ENCODE measurements around the gene C11orf97. TPM values are rescaled to one million over a fixed set of nuclear protein-coding genes. Genes with fewer than 3 reads are reported as not detected.

C11orf97 gene
- total RNA-seq, 1 experiment from 2014 or later: not detected

DNA sequence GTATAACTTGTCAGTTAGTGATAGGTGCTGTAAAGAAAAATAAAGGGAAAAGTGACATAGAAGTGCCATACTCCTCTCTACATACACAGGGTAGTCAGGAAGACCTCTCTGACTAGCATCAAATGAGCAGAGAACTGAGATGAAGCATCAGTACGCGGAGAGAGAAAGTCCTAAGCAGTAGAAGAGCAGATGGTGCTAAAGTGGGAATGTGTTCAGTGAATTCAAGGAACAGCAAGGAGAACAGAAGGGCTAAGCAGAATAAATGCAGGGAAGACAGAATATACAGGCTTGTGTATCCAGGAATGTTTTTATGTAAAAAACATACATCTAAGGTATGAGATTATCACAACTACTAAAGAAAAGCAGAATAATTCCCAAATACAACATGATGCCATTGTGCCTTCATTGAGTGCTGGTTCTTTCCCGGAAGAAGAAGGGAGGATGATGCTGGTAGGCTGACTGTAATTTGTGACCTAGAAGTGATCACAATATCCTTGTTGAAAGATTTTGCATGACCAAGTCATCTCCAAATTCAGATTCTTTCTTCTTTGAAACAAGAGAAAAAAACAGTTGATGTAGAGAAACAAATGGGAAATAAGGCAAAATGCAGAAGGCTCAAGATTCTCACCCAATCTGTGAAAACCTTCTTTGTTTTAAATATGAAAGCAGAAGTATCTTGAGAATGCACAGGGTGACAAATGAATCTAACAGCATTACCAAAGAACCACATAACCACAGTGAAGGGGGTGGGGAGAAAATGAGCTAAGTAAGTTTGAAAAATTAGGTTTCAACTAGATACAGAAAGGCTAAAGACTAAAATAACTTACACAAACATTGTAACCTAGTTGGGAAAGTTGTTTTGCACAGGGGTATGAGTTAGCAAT is 39.1 kb upstream of the C11orf97 start:
- Histone ChIP-seq H3K4me3 (ENCODE audit: low read depth in 2 of 2, low read length in 2 of 2) (no peak overlapping the region), H3K36me3 (ENCODE audit: control insufficient read depth, insufficient read depth, low read length) (peaks cover 23% of the 10 kb centered on the region), H3K27me3 (ENCODE audit: control insufficient read depth, insufficient read depth, low read length) (no peaks in the 10 kb centered on the region), H3K4me1 (ENCODE audit: control insufficient read depth, insufficient read depth, low read length) (no peaks in the 10 kb centered on the region), H3K9me3 (ENCODE audit: control insufficient read depth, insufficient read depth, low read depth, low read length) (no peaks in the 10 kb centered on the region), H3K27ac (ENCODE audit: low read length) (no peak overlapping the region)
- TF ChIP-seq, protein P1, sequence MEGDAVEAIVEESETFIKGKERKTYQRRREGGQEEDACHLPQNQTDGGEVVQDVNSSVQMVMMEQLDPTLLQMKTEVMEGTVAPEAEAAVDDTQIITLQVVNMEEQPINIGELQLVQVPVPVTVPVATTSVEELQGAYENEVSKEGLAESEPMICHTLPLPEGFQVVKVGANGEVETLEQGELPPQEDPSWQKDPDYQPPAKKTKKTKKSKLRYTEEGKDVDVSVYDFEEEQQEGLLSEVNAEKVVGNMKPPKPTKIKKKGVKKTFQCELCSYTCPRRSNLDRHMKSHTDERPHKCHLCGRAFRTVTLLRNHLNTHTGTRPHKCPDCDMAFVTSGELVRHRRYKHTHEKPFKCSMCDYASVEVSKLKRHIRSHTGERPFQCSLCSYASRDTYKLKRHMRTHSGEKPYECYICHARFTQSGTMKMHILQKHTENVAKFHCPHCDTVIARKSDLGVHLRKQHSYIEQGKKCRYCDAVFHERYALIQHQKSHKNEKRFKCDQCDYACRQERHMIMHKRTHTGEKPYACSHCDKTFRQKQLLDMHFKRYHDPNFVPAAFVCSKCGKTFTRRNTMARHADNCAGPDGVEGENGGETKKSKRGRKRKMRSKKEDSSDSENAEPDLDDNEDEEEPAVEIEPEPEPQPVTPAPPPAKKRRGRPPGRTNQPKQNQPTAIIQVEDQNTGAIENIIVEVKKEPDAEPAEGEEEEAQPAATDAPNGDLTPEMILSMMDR (IDR thresholded peaks at IDR 0.05): no peak
- TF ChIP-seq, protein P2, sequence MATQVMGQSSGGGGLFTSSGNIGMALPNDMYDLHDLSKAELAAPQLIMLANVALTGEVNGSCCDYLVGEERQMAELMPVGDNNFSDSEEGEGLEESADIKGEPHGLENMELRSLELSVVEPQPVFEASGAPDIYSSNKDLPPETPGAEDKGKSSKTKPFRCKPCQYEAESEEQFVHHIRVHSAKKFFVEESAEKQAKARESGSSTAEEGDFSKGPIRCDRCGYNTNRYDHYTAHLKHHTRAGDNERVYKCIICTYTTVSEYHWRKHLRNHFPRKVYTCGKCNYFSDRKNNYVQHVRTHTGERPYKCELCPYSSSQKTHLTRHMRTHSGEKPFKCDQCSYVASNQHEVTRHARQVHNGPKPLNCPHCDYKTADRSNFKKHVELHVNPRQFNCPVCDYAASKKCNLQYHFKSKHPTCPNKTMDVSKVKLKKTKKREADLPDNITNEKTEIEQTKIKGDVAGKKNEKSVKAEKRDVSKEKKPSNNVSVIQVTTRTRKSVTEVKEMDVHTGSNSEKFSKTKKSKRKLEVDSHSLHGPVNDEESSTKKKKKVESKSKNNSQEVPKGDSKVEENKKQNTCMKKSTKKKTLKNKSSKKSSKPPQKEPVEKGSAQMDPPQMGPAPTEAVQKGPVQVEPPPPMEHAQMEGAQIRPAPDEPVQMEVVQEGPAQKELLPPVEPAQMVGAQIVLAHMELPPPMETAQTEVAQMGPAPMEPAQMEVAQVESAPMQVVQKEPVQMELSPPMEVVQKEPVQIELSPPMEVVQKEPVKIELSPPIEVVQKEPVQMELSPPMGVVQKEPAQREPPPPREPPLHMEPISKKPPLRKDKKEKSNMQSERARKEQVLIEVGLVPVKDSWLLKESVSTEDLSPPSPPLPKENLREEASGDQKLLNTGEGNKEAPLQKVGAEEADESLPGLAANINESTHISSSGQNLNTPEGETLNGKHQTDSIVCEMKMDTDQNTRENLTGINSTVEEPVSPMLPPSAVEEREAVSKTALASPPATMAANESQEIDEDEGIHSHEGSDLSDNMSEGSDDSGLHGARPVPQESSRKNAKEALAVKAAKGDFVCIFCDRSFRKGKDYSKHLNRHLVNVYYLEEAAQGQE (IDR thresholded peaks at IDR 0.05; ENCODE audit: insufficient read depth in 1 of 2, low read depth in 2 of 2, low read length in 1 of 2): no peak
- no peak for TF ChIP-seq POLR2AphosphoS5 (IDR thresholded peaks at IDR 0.05; ENCODE audit: low read depth, low read length)
- no peak for TF ChIP-seq SIN3A (IDR thresholded peaks at IDR 0.05; ENCODE audit: borderline replicate concordance, insufficient read depth, low read depth, low read length)
- no peak for TF ChIP-seq TCF7L2 (IDR thresholded peaks at IDR 0.05; ENCODE audit: low read depth, low read length)
- DNase-seq (ENCODE audit: low read depth, low spot score) (no peak), ATAC-seq (no peak)
- no TSS peak for BruUV-seq (replicated peaks)
- intact Hi-C loops (cut with micrococcal nuclease; ENCODE audit: unreplicated experiment): no loop called here
- POLR2A ChIA-PET: no interaction called here
- in situ Hi-C loops (cut with HindIII; ENCODE audit: low pct_unique_long_range_greater_than_20kb, low sequenced_read_pairs): no loop called here
- CTCF ChIA-PET: no interaction called here

DNA sequence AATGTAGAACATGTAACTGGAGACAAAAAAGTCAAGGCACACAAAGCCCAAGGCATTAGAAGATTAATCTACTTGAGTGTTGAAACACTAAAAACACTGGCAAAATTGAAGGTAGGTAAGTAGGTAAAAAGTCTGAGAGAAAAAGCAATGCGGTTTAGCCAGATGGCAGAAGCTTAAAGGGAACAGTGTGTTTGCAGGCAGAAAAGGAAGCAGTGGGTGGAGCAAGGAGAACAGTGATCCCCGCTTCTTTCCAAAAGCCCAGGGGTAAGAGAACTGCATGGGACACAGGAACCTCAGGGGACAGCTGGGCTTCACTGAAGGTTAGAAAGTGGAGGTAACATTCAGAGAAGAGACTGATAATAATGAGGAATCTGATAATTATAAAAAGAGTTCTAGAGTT is 34.6 kb upstream of the C11orf97 start:
- CTCF ChIA-PET: no interaction called here

More for the DNA sequence above, 34.6 kb upstream of the C11orf97 start:
- no peak for ATAC-seq
- Histone ChIP-seq H3K9me3 (ENCODE audit: control insufficient read depth, insufficient read depth, low read depth, low read length) (no peaks in the 10 kb centered on the region), H3K27me3 (ENCODE audit: control insufficient read depth, insufficient read depth, low read length) (no peaks in the 10 kb centered on the region), H3K4me3 (ENCODE audit: low read depth in 2 of 2, low read length in 2 of 2) (no peak overlapping the region), H3K36me3 (ENCODE audit: control insufficient read depth, insufficient read depth, low read length) (peaks cover 29% of the 10 kb centered on the region), H3K27ac (ENCODE audit: low read length) (no peak overlapping the region), H3K4me1 (ENCODE audit: control insufficient read depth, insufficient read depth, low read length) (no peaks in the 10 kb centered on the region)
- DNase-seq (ENCODE audit: low read depth, low spot score): no peak
- TF ChIP-seq, protein P2 (IDR thresholded peaks at IDR 0.05; ENCODE audit: insufficient read depth in 1 of 2, low read depth in 2 of 2, low read length in 1 of 2): no peak
- no peak for TF ChIP-seq SIN3A (IDR thresholded peaks at IDR 0.05; ENCODE audit: borderline replicate concordance, insufficient read depth, low read depth, low read length)
- TF ChIP-seq POLR2AphosphoS5 (IDR thresholded peaks at IDR 0.05; ENCODE audit: low read depth, low read length): no peak
- TF ChIP-seq TCF7L2 (IDR thresholded peaks at IDR 0.05; ENCODE audit: low read depth, low read length): no peak
- TF ChIP-seq, protein P1 (IDR thresholded peaks at IDR 0.05): no peak
- POLR2A ChIA-PET: no interaction called here
- intact Hi-C loops (cut with micrococcal nuclease; ENCODE audit: unreplicated experiment) (no loop called here), in situ Hi-C loops (cut with HindIII; ENCODE audit: low pct_unique_long_range_greater_than_20kb, low sequenced_read_pairs) (no loop called here)
- BruUV-seq (replicated peaks): no TSS peak
